HFFc6 (cell line): ENCODE results near the gene GJB4. TPM values are rescaled to one million over a fixed set of nuclear protein-coding genes. Genes with fewer than 3 reads are reported as not detected.

ENCODE experiments used
- DNase-seq: peaks from one replicate; pipeline ENCODE4 v3.0.0-alpha.2; 2018
- H3K27ac Mint-ChIP-seq: 2 replicates; pipeline ENCODE4 v1.8.0; 2020; ENCODE audit warnings: mild to moderate bottlenecking, mixed read lengths
- H3K27me3 Mint-ChIP-seq: 2 replicates; pipeline ENCODE4 v1.8.0; 2021; ENCODE audit warnings: mild to moderate bottlenecking, moderate library complexity, mixed read lengths; ENCODE audit not compliant: insufficient read depth
- H3K36me3 Mint-ChIP-seq: 2 replicates; pipeline ENCODE4 v1.8.0; 2021; ENCODE audit warnings: low read depth, mixed read lengths
- H3K4me1 Mint-ChIP-seq: 2 replicates; pipeline ENCODE4 v1.8.0; 2020; ENCODE audit warnings: low read depth, mixed read lengths
- H3K4me3 Mint-ChIP-seq: 2 replicates; pipeline ENCODE4 v1.8.0; 2020; ENCODE audit warnings: mild to moderate bottlenecking, moderate library complexity, mixed read lengths
- H3K9me3 Mint-ChIP-seq: 2 replicates; pipeline ENCODE4 v1.8.0; 2020; ENCODE audit warnings: mild to moderate bottlenecking, mixed read lengths
- CTCF ChIP-seq: fragments of 200-600 bp; sonication (generic); IDR thresholded peaks from 2 replicates; pipeline ENCODE4 v1.5.0; 2021; ENCODE audit warnings: antibody characterized with exemption, mild to moderate bottlenecking
- long read RNA-seq: library from polyadenylated mRNA; unstranded; transcript quantifications from one replicate; pipeline ENCODE4 v2.0.0, GENCODE V29; 2019
- total RNA-seq, 6 experiments: library from RNA; stranded (reverse); fragmentation: NEBNext Ultra II Directional; extraction: Animal tissue kit (Norgen Biotek cat#: 25700); gene quantifications; 2 replicates in 1 of 6; 3 replicates in 5 of 6; pipeline ENCODE4 v1.2.3, GENCODE V29; 2021

GJB4 gene
- not detected for total RNA-seq
- long read RNA-seq = 0 reads

GRCh38 chr1:34759503-34760357, at the start of gene GJB4:
Gene GJB4, plus strand, starts transcription at chr1:34759740. Its CDS starts 1,515 bp downstream, at chr1:34761255.
- no peak within 1 kb of the TSS for H3K27ac Mint-ChIP-seq
- no peak within 1 kb of the TSS for H3K4me3 Mint-ChIP-seq
- DNase-seq = no peak
- peak; percentile 25 for TF ChIP-seq CTCF
- no peaks in the 10 kb centered on the region for H3K9me3 Mint-ChIP-seq
- H3K27me3 Mint-ChIP-seq = peaks cover 13% of the 10 kb centered on the region
- H3K36me3 Mint-ChIP-seq = no peaks in the 10 kb centered on the region
- peaks cover 14% of the 10 kb centered on the region for H3K4me1 Mint-ChIP-seq

- no peak overlapping the region for H3K27ac Mint-ChIP-seq
- H3K27me3 Mint-ChIP-seq = peaks cover 2% of the 10 kb centered on the region
Observed at GRCh38 chr1:34710812-34711211, 48.7 kb upstream of the GJB4 start.

GRCh38 chr1:34711485-34711884, 48.1 kb upstream of the GJB4 start:
- no peak for DNase-seq
- H3K27me3 Mint-ChIP-seq = peaks cover 2% of the 10 kb centered on the region
- no peak for TF ChIP-seq CTCF
- no peaks in the 10 kb centered on the region for H3K4me1 Mint-ChIP-seq
- H3K27ac Mint-ChIP-seq = no peak overlapping the region
- peaks cover 13% of the 10 kb centered on the region for H3K9me3 Mint-ChIP-seq
- no peaks in the 10 kb centered on the region for H3K36me3 Mint-ChIP-seq
- no peak overlapping the region for H3K4me3 Mint-ChIP-seq

More at GRCh38 chr1:34710812-34711211, 48.7 kb upstream of the GJB4 start:
- H3K36me3 Mint-ChIP-seq = no peaks in the 10 kb centered on the region
- no peak overlapping the region for H3K4me3 Mint-ChIP-seq
- DNase-seq = no peak
- no peak for TF ChIP-seq CTCF
- no peaks in the 10 kb centered on the region for H3K4me1 Mint-ChIP-seq
- peaks cover 13% of the 10 kb centered on the region for H3K9me3 Mint-ChIP-seq

GRCh38 chr1:34712007-34712688, 47.4 kb upstream of the GJB4 start:
- H3K4me3 Mint-ChIP-seq = no peak overlapping the region

GRCh38 chr1:34713443-34713842, 46.1 kb upstream of the GJB4 start:
- no peaks in the 10 kb centered on the region for H3K36me3 Mint-ChIP-seq
- H3K27me3 Mint-ChIP-seq = no peaks in the 10 kb centered on the region; the same call in 1 of the 2 replicates
- H3K4me1 Mint-ChIP-seq = no peaks in the 10 kb centered on the region

More at GRCh38 chr1:34712007-34712688, 47.4 kb upstream of the GJB4 start:
- no peaks in the 10 kb centered on the region for H3K4me1 Mint-ChIP-seq
- H3K27ac Mint-ChIP-seq = no peak overlapping the region
- H3K27me3 Mint-ChIP-seq = no peaks in the 10 kb centered on the region; the same call in 1 of the 2 replicates
- no peak for TF ChIP-seq CTCF
- H3K36me3 Mint-ChIP-seq = no peaks in the 10 kb centered on the region
- peaks cover 13% of the 10 kb centered on the region for H3K9me3 Mint-ChIP-seq
- no peak for DNase-seq

More at GRCh38 chr1:34713443-34713842, 46.1 kb upstream of the GJB4 start:
- Mint-ChIP-seq H3K9me3 (peaks cover 13% of the 10 kb centered on the region), H3K27ac (no peak overlapping the region), H3K4me3 (no peak overlapping the region)
- no peak for DNase-seq
- TF ChIP-seq CTCF = no peak
